Brain pericyte (primary cell): Measurements from ENCODE around the gene TPSAB1.

ENCODE experiments used
- DNase-seq: peaks from one replicate; pipeline ENCODE4 v3.0.0-alpha.2; 2012; ENCODE audit warnings: low read depth, low spot score

TPSAB1 gene

GRCh38 chr16:1285669-1286512 is 45.4 kb downstream of the TPSAB1 start:
- DNase-seq, result no peak

DNA sequence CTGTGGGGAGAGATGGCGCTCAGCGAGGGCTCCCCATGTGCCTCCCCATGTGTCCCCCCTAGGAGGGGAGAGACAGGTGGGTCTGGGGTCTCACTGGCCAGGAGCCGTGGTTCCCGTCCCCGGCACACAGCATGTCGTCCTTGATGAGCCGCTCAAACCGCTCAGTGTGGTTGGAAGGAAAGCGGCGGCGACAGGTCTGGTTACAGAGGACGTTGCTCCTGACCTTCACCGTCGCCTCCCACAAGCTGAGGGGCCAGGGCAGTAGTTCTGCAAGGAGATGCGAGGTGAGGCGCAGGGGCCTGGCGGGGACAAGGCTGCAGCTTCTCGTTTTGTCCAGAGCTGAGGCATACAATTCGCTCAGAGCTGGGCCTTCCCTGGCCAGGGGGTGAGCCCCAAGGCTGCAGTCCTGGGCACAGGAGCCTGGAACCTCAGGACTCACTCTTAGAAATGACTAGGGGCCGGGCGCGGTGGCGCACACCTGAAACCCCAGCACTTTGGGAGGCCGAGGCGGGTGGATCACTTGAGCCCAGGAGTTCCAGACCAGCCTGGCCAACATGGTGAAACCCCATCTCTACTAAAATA is 46.1 kb downstream of the TPSAB1 start:
- DNase-seq, result no peak

DNA sequence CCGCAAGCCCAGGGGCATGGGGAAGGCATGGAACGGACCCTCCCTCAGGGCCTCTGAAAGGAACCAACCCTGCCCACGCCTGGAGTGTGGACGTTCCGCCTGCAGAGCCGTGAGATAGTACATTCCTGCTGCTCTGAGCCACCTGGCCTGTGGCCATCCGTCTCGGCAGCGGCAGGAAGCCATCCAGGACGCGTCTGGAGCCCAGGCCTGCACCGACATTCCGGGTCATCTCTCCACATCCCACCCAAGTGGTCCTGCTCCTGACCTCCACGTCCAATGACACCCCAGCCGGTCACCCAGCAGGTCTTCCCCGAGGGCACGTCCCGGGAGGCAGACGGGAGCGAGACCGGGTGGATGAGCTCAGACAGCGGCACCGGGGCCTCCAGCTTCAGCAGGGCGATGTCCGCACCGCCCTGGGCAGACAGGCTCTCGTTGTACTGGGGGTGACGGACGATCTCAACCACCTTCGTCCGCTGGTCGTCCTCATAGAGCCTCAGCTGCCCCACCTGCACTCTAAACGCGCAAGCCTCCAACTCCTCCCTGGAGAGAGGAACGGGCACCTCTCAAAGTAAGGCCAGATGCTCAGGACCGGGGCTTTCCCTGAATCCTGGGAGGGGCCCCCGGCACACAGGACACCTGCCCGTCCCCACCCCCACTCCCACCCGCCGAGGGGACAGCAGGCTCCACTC is 47.6 kb downstream of the TPSAB1 start:
- no peak for DNase-seq

DNA sequence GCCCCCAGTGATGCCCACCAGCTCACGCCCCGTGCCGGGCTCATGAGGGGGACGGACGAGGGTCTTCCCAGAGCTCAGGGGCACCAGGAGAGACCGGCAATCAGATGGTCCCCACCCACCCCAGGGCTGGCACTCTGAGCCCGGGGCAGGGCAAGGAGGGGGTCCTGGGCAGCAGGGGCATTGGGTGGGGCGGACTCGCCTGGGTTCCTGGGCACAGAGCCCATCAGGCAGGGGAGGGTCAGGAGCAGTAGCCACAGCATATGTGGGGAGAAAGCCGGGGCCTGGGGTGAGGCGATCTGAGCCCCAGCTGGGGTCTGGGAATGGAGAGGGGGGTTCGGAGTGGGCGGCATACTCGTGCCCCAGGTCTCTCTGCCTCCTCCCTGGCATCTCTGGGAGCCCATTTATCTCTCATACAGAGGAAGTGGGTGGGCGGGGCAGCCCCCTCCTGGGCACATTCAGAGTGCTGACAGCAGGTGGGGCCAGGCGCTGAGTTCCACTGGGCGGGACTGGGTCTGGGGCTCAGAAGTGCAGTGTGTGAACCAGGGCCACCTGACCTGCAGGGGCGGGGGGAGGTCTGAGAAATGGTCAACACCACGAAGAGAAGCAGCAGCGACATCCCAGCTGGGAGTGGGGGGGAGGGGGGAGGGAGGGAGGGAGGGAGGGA is 48.4 kb downstream of the TPSAB1 start:
- DNase-seq, result no peak

DNA sequence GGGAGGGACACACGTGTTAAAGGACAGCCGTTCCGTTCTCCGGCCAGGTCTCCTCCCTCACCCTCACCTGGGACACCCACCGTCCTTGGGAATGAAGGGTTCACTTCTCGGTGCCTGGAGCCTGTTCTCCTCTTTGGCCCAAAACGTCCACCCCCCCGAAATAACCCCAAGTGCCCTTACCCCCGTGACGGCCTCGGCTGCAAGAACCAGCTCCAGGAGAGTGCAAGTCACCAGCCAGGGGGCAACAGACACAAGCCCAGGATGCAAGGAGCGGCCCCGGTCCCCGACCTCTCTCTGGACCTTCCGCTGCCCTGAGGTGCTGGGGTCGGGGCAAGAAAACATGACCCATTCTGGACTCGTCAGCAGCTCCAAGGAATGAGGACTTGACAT is 49.0 kb downstream of the TPSAB1 start:
- DNase-seq, result no peak

DNA sequence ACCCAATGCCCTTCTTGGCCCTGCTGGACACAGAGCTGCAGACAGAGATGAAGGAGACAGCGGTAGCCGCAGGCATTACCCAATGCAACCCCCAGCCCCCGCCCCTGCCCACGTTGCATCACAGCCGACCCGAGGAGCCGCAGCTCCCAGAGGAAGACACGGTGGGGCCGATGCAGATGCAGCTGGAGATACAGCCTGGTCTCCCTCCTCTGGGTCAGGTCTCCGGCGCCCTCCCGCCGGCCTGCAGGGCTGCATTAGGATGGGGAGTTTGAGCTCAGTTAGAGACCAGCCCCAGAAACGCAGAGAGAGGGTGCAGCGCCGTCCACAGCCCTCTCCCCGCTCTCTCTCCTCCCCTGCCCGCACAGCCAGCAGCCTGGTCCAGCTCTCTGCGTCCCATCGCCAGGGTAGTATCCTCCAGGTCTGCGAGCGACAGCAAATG is 49.6 kb downstream of the TPSAB1 start:
- DNase-seq, result no peak

- DNase-seq, result no peak
Observed at GRCh38 chr16:1290860-1291575, 50.5 kb downstream of the TPSAB1 start.

DNA sequence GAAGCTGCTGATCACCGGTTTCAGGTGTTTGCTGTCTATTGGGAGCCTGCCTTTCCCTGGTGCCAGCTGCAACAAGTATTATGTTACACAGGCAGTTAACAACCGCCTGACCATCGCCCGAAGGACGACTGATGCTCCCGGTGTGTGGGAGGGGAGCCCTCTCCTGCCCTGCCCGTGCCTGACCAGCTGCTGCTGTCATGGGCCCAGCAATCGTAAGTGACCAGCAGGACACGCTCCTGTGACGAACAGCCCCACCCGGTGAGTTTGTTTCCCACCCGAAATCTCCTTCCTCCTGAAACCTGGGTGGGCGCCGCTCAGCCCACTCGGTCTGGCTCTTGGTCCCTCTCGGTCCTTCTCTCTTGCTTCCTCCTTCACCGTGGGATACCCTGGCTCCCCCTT is 51.1 kb downstream of the TPSAB1 start:
- no peak for DNase-seq
